IMR-90 (cell line): ENCODE measurements around the gene VPREB3. TPM values are rescaled to one million over a fixed set of nuclear protein-coding genes. Genes with fewer than 3 reads are reported as not detected.

Source experiments
- ATAC-seq: fragments of 200-7000 bp; cut with Tn5 transposase; 2 replicates; pipeline ENCODE4 v1.9.1; 2020; ENCODE audit warnings: low read depth, mild to moderate bottlenecking, moderate library complexity
- BruUV-seq: library from RNA; stranded (reverse); fragments of 400-500 nt; replicated peaks from 2 replicates; lab custom pipeline; 2021; lab: Mats Ljungman, UMichigan
- CTCF ChIA-PET: fragments of 300-600 bp; formaldehyde crosslinking; extraction: SDS; loops from one replicate; lab custom pipeline; 2021; ENCODE audit warnings: antibody characterized with exemption; lab: Yijun Ruan, JAX
- POLR2A ChIA-PET: fragments of 300-600 bp; sonication (Branson Sonifier 250); formaldehyde crosslinking; loops from one replicate; lab custom pipeline; 2022; ENCODE audit warnings: antibody characterized with exemption; ENCODE audit not compliant: unreplicated experiment; lab: Charles Lee
- DNase-seq: peaks from one replicate; pipeline ENCODE4 v3.0.0; 2013
- H2AFZ ChIP-seq: replicated peaks from 2 replicates; pipeline ENCODE3; 2013; ENCODE audit warnings: low read length, mild to moderate bottlenecking; ENCODE audit not compliant: poor library complexity
- H2AK5ac ChIP-seq: 2 replicates; pipeline ENCODE4 v1.6.1; 2013; ENCODE audit warnings: low read depth, low read length, inconsistent platforms
- H2AK9ac ChIP-seq: replicated peaks from 2 replicates; pipeline ENCODE3; 2013; ENCODE audit warnings: mild to moderate bottlenecking, low read depth, low read length, moderate library complexity; ENCODE audit not compliant: poor library complexity
- H2BK120ac ChIP-seq: 2 replicates; pipeline ENCODE4 v1.6.1; 2013; ENCODE audit warnings: low read depth, low read length, inconsistent platforms
- H2BK15ac ChIP-seq: 3 replicates; pipeline ENCODE4 v1.6.1; 2013; ENCODE audit warnings: low read depth, low read length, inconsistent platforms
- H2BK20ac ChIP-seq: 2 replicates; pipeline ENCODE4 v1.6.1; 2013; ENCODE audit warnings: low read depth, mild to moderate bottlenecking, inconsistent platforms, low read length, moderate library complexity
- H2BK5ac ChIP-seq: 2 replicates; pipeline ENCODE4 v1.6.1; 2013; ENCODE audit warnings: mild to moderate bottlenecking, low read depth, low read length, inconsistent platforms; ENCODE audit not compliant: poor library complexity, severe bottlenecking
- H3K14ac ChIP-seq: replicated peaks from 2 replicates; pipeline ENCODE4 v1.6.1; 2013; ENCODE audit warnings: low read depth, low read length, inconsistent platforms
- H3K18ac ChIP-seq: 2 replicates; pipeline ENCODE4 v1.6.1; 2013; ENCODE audit warnings: low read depth, low read length, control low read depth
- H3K23ac ChIP-seq: 2 replicates; pipeline ENCODE4 v1.6.1; 2013; ENCODE audit warnings: low read depth, low read length, inconsistent platforms
- H3K27ac ChIP-seq: 2 replicates; pipeline ENCODE4 v1.5.1; 2013; ENCODE audit warnings: mild to moderate bottlenecking, control low read depth, low read length; ENCODE audit not compliant: insufficient read depth
- H3K27me3 ChIP-seq: 2 replicates; pipeline ENCODE4 v1.6.1; 2013; ENCODE audit warnings: low read length; ENCODE audit not compliant: control insufficient read depth, insufficient read depth
- H3K36me3 ChIP-seq: 2 replicates; pipeline ENCODE4 v1.6.1; 2013; ENCODE audit warnings: low read length, mixed read lengths; ENCODE audit not compliant: control insufficient read depth, insufficient read depth
- H3K4ac ChIP-seq: 2 replicates; pipeline ENCODE4 v1.6.1; 2013; ENCODE audit warnings: low read depth, low read length, inconsistent platforms
- H3K4me1 ChIP-seq: 2 replicates; pipeline ENCODE4 v1.6.1; 2013; ENCODE audit warnings: low read length, mixed read lengths; ENCODE audit not compliant: control insufficient read depth, insufficient read depth
- H3K4me2 ChIP-seq: 2 replicates; pipeline ENCODE4 v1.6.1; 2013; ENCODE audit warnings: low read depth, mild to moderate bottlenecking, control low read depth, low read length, moderate library complexity
- H3K4me3 ChIP-seq: 2 replicates; pipeline ENCODE4 v1.5.1; 2013; ENCODE audit warnings: low read depth, mild to moderate bottlenecking, control low read depth, low read length, moderate library complexity; ENCODE audit not compliant: insufficient read depth
- H3K56ac ChIP-seq: 2 replicates; pipeline ENCODE4 v1.6.1; 2013; ENCODE audit warnings: low read length, inconsistent platforms; ENCODE audit not compliant: insufficient read depth; ENCODE audit errors: extremely low read depth
- H3K79me1 ChIP-seq, 2 experiments: 2 replicates each; pipeline ENCODE4 v1.6.1; 2013; ENCODE audit warnings: low read length in 2 of 2, inconsistent platforms in 1 of 2, low read depth in 1 of 2
- H3K9ac ChIP-seq: 2 replicates; pipeline ENCODE4 v1.6.1; 2013; ENCODE audit warnings: low read depth, low read length, control low read depth
- H3K9me1 ChIP-seq: 2 replicates; pipeline ENCODE4 v1.6.1; 2013; ENCODE audit warnings: low read length, inconsistent platforms; ENCODE audit not compliant: insufficient read depth
- H3K9me3 ChIP-seq: 2 replicates; pipeline ENCODE4 v1.6.1; 2013; ENCODE audit warnings: low read length; ENCODE audit not compliant: control insufficient read depth, insufficient read depth
- H4K20me1 ChIP-seq: 2 replicates; pipeline ENCODE4 v1.6.1; 2013; ENCODE audit warnings: low read length, inconsistent platforms; ENCODE audit not compliant: insufficient read depth
- H4K5ac ChIP-seq: 2 replicates; pipeline ENCODE4 v1.6.1; 2013; ENCODE audit warnings: mild to moderate bottlenecking, low read depth, low read length, control low read depth
- H4K8ac ChIP-seq, 2 experiments: 2 replicates each; pipeline ENCODE4 v1.6.1; 2013; ENCODE audit warnings: low read depth in 2 of 2, low read length in 2 of 2, control low read depth in 1 of 2, inconsistent platforms in 1 of 2
- H4K91ac ChIP-seq: 2 replicates; pipeline ENCODE4 v1.6.1; 2013; ENCODE audit warnings: low read depth, low read length, inconsistent platforms; ENCODE audit not compliant: insufficient read depth
- BHLHE40 ChIP-seq: fragments of 150-350 bp; IDR thresholded peaks from 2 replicates; pipeline ENCODE4 v1.6.1; 2016; ENCODE audit warnings: mild to moderate bottlenecking, low read depth, low read length
- CHD1 ChIP-seq: IDR thresholded peaks from 2 replicates; pipeline ENCODE4 v1.6.1; 2012; ENCODE audit warnings: low read depth, low read length, improper control_type of control experiment
- CTCF ChIP-seq: conservative IDR thresholded peaks from 2 replicates; pipeline ENCODE4 v1.5.1; 2012; ENCODE audit warnings: mild to moderate bottlenecking, low read depth, low read length, improper control_type of control experiment
- ELK1 ChIP-seq: fragments of 150-350 bp; IDR thresholded peaks from 2 replicates; pipeline ENCODE4 v1.6.1; 2016; ENCODE audit warnings: low read depth, mild to moderate bottlenecking, low read length, moderate library complexity, borderline replicate concordance
- FOS ChIP-seq: fragments of 150-350 bp; IDR thresholded peaks from 2 replicates; pipeline ENCODE4 v1.6.1; 2016; ENCODE audit warnings: low read depth, low read length
- MAFK ChIP-seq: IDR thresholded peaks from 2 replicates; pipeline ENCODE4 v1.6.1; 2012; ENCODE audit warnings: low read depth, low read length, improper control_type of control experiment
- MAZ ChIP-seq: IDR thresholded peaks from 2 replicates; pipeline ENCODE4 v1.6.1; 2012; ENCODE audit warnings: low read depth, mild to moderate bottlenecking, low read length, improper control_type of control experiment, moderate library complexity, borderline replicate concordance
- MXI1 ChIP-seq: IDR thresholded peaks from 2 replicates; pipeline ENCODE4 v1.6.1; 2012; ENCODE audit warnings: low read depth, mild to moderate bottlenecking, low read length, moderate library complexity, borderline replicate concordance
- POLR2A ChIP-seq: IDR thresholded peaks from 2 replicates; pipeline ENCODE4 v1.6.1; 2012; ENCODE audit warnings: mild to moderate bottlenecking, low read depth, low read length
- RAD21 ChIP-seq: IDR thresholded peaks from 2 replicates; pipeline ENCODE4 v1.6.1; 2012; ENCODE audit warnings: low read length, improper control_type of control experiment
- USF2 ChIP-seq: fragments of 150-350 bp; IDR thresholded peaks from 2 replicates; pipeline ENCODE4 v1.6.1; 2017; ENCODE audit warnings: mild to moderate bottlenecking, antibody characterized with exemption, low read length, low read depth
- WGBS, 2 experiments: methylation state at CpG; one replicate each; pipeline versions ENCODE4 v1.1.5 to v1.1.7; 2013; ENCODE audit warnings: missing lambda C conversion rate in 2 of 2; ENCODE audit not compliant: insufficient read length in 1 of 2; ENCODE audit errors: extremely low coverage in 2 of 2; 5-methylcytosine and 5-hydroxymethylcytosine counted together
- dilution Hi-C: fragments of 300-500 bp; cut with HindIII; formaldehyde crosslinking; loops from one replicate; pipeline ENCODE4 v1.14.3; 2018; ENCODE audit warnings: low sequenced_read_pairs; ENCODE audit not compliant: unreplicated experiment
- in situ Hi-C: fragments of 300-500 bp; cut with MboI; formaldehyde crosslinking; loops from 3 replicates; pipeline ENCODE4 v1.14.3; 2019; ENCODE audit warnings: low sequenced_read_pairs, inconsistent platforms, mixed read lengths
- intact Hi-C: fragments of 100-400 bp; cut with micrococcal nuclease; formaldehyde crosslinking; loops from 2 replicates; pipeline ENCODE4 v1.10.0; 2022
- polyA plus RNA-seq, 3 experiments: library from polyadenylated mRNA; depleted of rRNA; stranded (reverse); fragments of >200 nt; gene quantifications; 2 replicates each; pipeline ENCODE4 v1.2.3, GENCODE V29; 2012; ENCODE audit warnings: low replicate concordance in 1 of 3
- total RNA-seq: library from RNA; depleted of rRNA; stranded (reverse); fragments of >200 nt; gene quantifications from 2 replicates; pipeline ENCODE4 v1.2.3, GENCODE V29; 2012

The VPREB3 gene
- total and polyA plus RNA-seq, 2 of the 4 experiments (the other 2 are of a cell fraction), result not detected

- in situ Hi-C loops, result no loop called here
- no peak overlapping the region for H3K56ac ChIP-seq
- BruUV-seq, result no TSS peak
- H2BK15ac ChIP-seq, result no peak overlapping the region
- peaks cover 47 to 65% of the 10 kb centered on the region in 2 experiments for H3K79me1 ChIP-seq
- WGBS, 2 experiments, result 88% methylated on average over 6 of the region's 25 CpGs; no CpG with 5 or more reads in 1 of the 2 experiments
- TF ChIP-seq FOS (no peak), ELK1 (no peak), POLR2A (no peak), RAD21 (no peak), BHLHE40 (no peak), CHD1 (no peak), MAFK (no peak), MXI1 (no peak), MAZ (no peak), USF2 (no peak), CTCF (no peak)
- no peak overlapping the region for H2BK120ac ChIP-seq
- H3K27ac ChIP-seq, result peak overlapping the region; percentile 33; the same call in 1 of the 2 replicates
- peaks cover 62% of the 10 kb centered on the region for H4K20me1 ChIP-seq
- no peak overlapping the region for H3K23ac ChIP-seq
- no peak overlapping the region for H3K9ac ChIP-seq
- ChIA-PET POLR2A (no interaction called here), CTCF (no interaction called here)
- no peak overlapping the region for H3K14ac ChIP-seq
- H3K36me3 ChIP-seq, result peaks cover 46% of the 10 kb centered on the region
- H3K9me3 ChIP-seq, result no peaks in the 10 kb centered on the region
- H3K4me2 ChIP-seq, result no peak overlapping the region; the same call in 1 of the 2 replicates
- no peak overlapping the region for H4K5ac ChIP-seq
- no peak overlapping the region for H3K4me3 ChIP-seq
- H3K4me1 ChIP-seq, result peaks cover 10% of the 10 kb centered on the region
- H2AFZ ChIP-seq, result no peak overlapping the region
- no peak overlapping the region for H2BK5ac ChIP-seq
- peak overlapping the region; percentile 52 for H2AK9ac ChIP-seq
- intact Hi-C loops, result no loop called here
- H4K8ac ChIP-seq, result peak overlapping the region in 1 of 2 experiments; percentile 14; a peak in 1 of 4 replicates
- no peaks in the 10 kb centered on the region for H3K27me3 ChIP-seq
- no peak overlapping the region for H2AK5ac ChIP-seq
- dilution Hi-C loops, result no loop called here
- no peak overlapping the region for H4K91ac ChIP-seq
- peaks cover 12% of the 10 kb centered on the region; the same call in 1 of the 2 replicates for H3K9me1 ChIP-seq
- H3K4ac ChIP-seq, result no peak overlapping the region
- H3K18ac ChIP-seq, result no peak overlapping the region
- DNase-seq (no peak), ATAC-seq (no peak)
- H2BK20ac ChIP-seq, result no peak overlapping the region
Measured at GRCh38 chr22:23791738-23792645, 37.8 kb upstream of the VPREB3 start.
